Stimulated activated CD8-positive, alpha-beta memory T cell treated with anti-CD3 and anti-CD28 coated beads, Interleukin-7, amount 100 ng/mL, for 48 hours (primary cell): Measurements from ENCODE around the gene ZNF622.
"Not testable (repeated sequence)": the region's sequence is repeated elsewhere in the genome, so short reads cannot be mapped to it uniquely, and the experiment has no call there.

Experiments used
- DNase-seq, 2 donors: peaks; one replicate each; pipeline ENCODE4 v3.0.0-alpha.2; 2020; ENCODE audit warnings: low read depth in 1 of 2; ENCODE audit errors: extremely low read depth in 1 of 2

ZNF622 gene

GRCh38 chr5:16436065-16436682, 29.4 kb downstream of the ZNF622 start:
- not testable (repeated sequence) for DNase-seq

GRCh38 chr5:16431490-16431889, 34.1 kb downstream of the ZNF622 start:
- no peak for DNase-seq

DNA sequence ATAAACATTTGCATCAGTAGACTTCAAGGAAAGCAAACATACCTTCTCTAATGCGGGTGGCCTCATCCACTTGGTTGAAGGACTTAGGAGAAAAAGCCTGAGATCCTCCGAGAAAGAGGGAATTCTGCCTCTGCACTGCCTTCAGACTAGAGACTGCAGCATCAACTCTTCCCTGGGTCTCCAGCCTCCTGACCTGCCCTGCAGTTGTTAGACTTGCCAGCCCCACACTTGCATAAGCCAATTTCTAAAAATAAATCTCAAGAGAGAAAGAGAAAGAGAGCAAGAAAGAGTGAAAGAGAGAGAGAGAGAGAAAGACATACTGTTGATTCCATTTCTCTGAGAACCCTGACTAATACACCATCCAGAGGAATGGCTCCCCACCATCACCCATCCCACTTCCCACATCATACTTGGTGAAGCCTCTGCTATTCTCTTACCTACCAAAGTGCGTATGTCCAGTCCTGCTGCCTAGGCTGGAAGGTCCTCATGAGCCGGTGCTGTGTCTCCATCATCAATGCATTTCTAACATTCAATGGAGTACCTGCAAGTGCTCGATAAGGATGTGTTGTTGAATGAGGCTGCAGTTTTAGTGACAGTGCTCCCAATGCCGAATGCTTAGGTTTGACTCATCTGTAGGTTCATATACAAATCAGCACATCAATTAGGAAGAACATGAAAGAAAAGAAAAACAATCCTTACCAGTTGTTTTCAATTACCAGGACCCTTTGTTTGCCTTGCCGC, 35.1 kb downstream of the ZNF622 start:
- no peak for DNase-seq

DNA sequence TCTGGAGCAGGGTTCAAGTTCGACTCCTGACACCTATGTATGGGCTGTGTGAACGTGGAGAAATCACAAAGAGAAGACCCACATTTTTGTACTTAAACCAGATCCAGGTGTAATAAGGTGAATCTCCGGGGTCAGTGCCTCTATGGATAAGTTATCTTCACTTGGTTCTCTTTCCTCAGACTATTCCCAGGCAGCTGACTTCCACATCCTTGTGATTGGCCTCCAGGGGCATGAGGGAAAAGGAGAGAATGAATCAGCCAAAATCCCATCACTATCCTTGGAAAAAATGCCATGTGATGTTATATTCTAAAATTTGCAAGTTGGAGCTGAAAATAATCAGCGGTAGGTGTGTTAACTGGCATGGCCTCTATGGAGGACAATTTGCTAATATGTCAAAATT, 37.2 kb downstream of the ZNF622 start:
- DNase-seq = no peak

DNA sequence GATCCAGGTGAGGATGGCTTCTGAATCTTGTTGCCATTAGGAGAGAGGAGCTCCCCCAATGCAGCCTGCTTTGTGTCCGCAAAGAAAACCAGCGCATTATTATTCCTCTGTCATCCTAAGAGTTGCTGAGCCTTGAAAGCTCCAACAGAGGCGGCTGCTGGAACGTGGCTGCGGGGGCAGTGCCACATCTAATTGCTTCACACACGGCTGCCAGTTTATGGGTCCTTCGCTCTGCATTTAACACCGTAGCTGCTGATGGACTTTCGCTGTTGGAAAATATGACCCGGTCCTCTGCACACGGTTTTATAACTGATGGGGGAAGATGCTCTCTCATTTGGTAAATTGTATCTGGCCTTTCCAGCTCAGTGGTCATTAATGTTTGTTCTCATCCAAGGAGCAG, 38.0 kb downstream of the ZNF622 start:
- DNase-seq = no peak

- DNase-seq = no peak
Measured at GRCh38 chr5:16418471-16418922, 47.1 kb downstream of the ZNF622 start.

GRCh38 chr5:16417398-16418074, 48.1 kb downstream of the ZNF622 start:
- DNase-seq = no peak

- no peak for DNase-seq
Measured at GRCh38 chr5:16414861-16415260, 50.7 kb downstream of the ZNF622 start.

- no peak for DNase-seq
Measured at GRCh38 chr5:16413166-16413860, 52.3 kb downstream of the ZNF622 start.

- no peak for DNase-seq
Measured at GRCh38 chr5:16412556-16412955, 53.0 kb downstream of the ZNF622 start.

- no peak for DNase-seq
Measured at GRCh38 chr5:16411741-16412455, 53.7 kb downstream of the ZNF622 start.

DNA sequence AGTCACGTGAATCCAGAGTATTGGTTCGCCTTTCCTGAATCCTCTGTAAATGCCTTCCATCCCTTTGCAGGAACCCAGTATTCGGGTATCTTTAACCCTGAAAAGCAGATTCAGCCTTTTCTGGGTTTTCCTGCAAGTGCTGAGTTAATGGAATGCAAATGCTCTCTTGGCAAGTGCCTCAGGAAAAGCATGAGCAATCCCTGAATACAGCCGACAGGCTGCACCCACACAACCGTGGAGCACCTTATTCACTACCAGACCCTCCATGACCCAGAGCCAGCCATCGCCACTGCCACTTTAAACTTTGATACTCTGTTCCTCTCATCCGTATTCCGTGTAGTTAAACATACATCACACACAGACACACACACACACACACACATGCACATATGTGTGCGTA, 54.4 kb downstream of the ZNF622 start:
- no peak for DNase-seq

- no peak for DNase-seq
Measured at GRCh38 chr5:16410338-16410737, 55.3 kb downstream of the ZNF622 start.

DNA sequence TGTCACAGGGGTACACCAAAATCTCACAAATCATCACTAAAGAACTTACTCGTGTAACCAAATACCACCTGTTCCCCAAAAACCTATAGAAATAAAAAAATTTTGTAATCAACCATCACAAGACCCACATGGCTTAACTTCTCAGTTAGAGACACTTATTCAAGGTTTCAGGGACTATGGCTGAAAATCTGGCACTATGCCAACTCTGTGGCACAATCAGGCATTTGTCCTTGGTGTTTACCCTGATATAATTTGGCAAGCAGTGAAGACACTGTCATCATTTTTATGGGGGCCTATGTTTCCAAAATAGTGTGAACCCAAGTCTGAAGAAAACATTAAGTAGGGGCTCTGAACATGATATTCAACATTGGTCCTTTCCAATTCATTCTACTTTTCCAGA, 59.0 kb downstream of the ZNF622 start:
- DNase-seq = no peak

GRCh38 chr5:16406023-16406422, 59.6 kb downstream of the ZNF622 start:
- no peak for DNase-seq
